Measurements from ENCODE around the gene SULT2B1. TPM values are rescaled to one million over a fixed set of nuclear protein-coding genes. Genes with fewer than 3 reads are reported as not detected.
A peak's percentile ranks its signal among the peaks of the same experiment; 100 is the strongest.

The SULT2B1 gene
- total RNA-seq, 4 donors from 2014 or later: 0.93 to 3.9 (median 1.0) TPM; not detected in 1

- no peak for ATAC-seq
- WGBS, 2 donors (ENCODE audit: low coverage in 1 of 2): 87 to 93% methylated on average over 4 to 5 of the region's 5 CpGs
- TF ChIP-seq CTCF (IDR thresholded peaks at IDR 0.05) (no peak), EP300 (IDR thresholded peaks at IDR 0.05) (no peak), POLR2AphosphoS5 (IDR thresholded peaks at IDR 0.05) (no peak), POLR2A (IDR thresholded peaks at IDR 0.05) (no peak)
- no peaks in the 10 kb centered on the region for H3K9me3 ChIP-seq
- no peaks in the 10 kb centered on the region for H3K36me3 ChIP-seq
- H3K4me3 ChIP-seq: no peak overlapping the region
- H3K27ac ChIP-seq: no peak overlapping the region
- H3K27me3 ChIP-seq: no peaks in the 10 kb centered on the region
- peaks cover 0 to 51% (median 23%) of the 10 kb centered on the region in 3 donors for H3K4me1 ChIP-seq
These were observed 90.9 kb downstream of the SULT2B1 start for GRCh38 chr19:48642862-48643261.

- no peak for ATAC-seq
- Histone ChIP-seq H3K36me3 (no peaks in the 10 kb centered on the region), H3K4me1 (peaks cover 0 to 40% (median 16%) of the 10 kb centered on the region in 3 donors), H3K9me3 (no peaks in the 10 kb centered on the region), H3K4me3 (peak overlapping the region in 1 of 2 donors; percentile 59), H3K27ac (peak overlapping the region in 3 of 4 donors; percentile 89 to 94 (median 93)), H3K27me3 (no peaks in the 10 kb centered on the region)
- no CpG with 5 or more reads among the region's 4 CpGs for WGBS, 2 donors (ENCODE audit: low coverage in 1 of 2)
- TF ChIP-seq POLR2AphosphoS5 (IDR thresholded peaks at IDR 0.05): no peak
- no peak for TF ChIP-seq EP300 (IDR thresholded peaks at IDR 0.05)
- TF ChIP-seq POLR2A (IDR thresholded peaks at IDR 0.05): no peak
- no peak for TF ChIP-seq CTCF (IDR thresholded peaks at IDR 0.05)
These were observed 92.4 kb downstream of the SULT2B1 start for GRCh38 chr19:48644355-48644754.

- Histone ChIP-seq H3K9me3 (no peaks in the 10 kb centered on the region), H3K4me3 (peak overlapping the region; percentile 59 to 80), H3K4me1 (peaks cover 0 to 34% (median 16%) of the 10 kb centered on the region in 3 donors), H3K27me3 (no peaks in the 10 kb centered on the region), H3K27ac (peak overlapping the region; percentile 87 to 94 (median 91)), H3K36me3 (no peaks in the 10 kb centered on the region)
- peak; percentile 78 for ATAC-seq
- no peak for TF ChIP-seq CTCF (IDR thresholded peaks at IDR 0.05)
- TF ChIP-seq POLR2AphosphoS5 (IDR thresholded peaks at IDR 0.05): no peak
- 3 to 10% methylated on average over 8 to 10 of the region's 25 CpGs for WGBS, 2 donors (ENCODE audit: low coverage in 1 of 2)
These were observed 93.1 kb downstream of the SULT2B1 start for GRCh38 chr19:48644839-48645619.

DNA sequence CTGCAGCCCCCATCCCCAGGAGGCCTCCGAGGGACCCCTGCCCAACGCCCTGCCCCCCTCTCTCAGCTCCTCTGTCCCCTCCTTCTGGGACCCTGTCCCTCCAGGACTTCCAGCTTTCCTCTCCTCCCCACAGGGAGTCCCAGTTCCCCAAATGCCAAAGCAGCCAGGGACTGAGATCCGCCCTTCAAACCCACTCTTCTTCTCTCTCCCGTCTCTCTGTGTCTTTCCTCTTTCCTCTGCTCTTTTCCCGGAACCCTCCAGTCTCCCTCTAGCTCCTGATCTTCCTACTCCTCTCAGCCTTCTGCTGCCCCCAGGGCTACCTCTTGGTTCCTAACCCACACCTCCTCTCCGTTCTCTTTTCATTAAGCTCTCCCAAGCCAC, 93.6 kb downstream of the SULT2B1 start:
- no peaks in the 10 kb centered on the region for H3K36me3 ChIP-seq
- H3K9me3 ChIP-seq: no peaks in the 10 kb centered on the region
- no peak for TF ChIP-seq POLR2A (IDR thresholded peaks at IDR 0.05)
- no peak for TF ChIP-seq POLR2AphosphoS5 (IDR thresholded peaks at IDR 0.05)
- WGBS, 2 donors (ENCODE audit: low coverage in 1 of 2): 0 to 2% methylated on average over 4 to 6 of the region's 6 CpGs
- no peaks in the 10 kb centered on the region for H3K27me3 ChIP-seq
- peaks cover 0 to 34% (median 16%) of the 10 kb centered on the region in 3 donors for H3K4me1 ChIP-seq
- H3K4me3 ChIP-seq: peak overlapping the region; percentile 59 to 80
- H3K27ac ChIP-seq: peak overlapping the region; percentile 87 to 94 (median 91)
- peak; percentile 1 for ATAC-seq

GRCh38 chr19:48646001-48646721, 94.2 kb downstream of the SULT2B1 start, which contains the start of gene CA11:
CA11 (minus strand) TSS chr19:48646187; CDS start chr19:48645632, 555 bp downstream.
- TF ChIP-seq EP300 (IDR thresholded peaks at IDR 0.05): no peak
- TF ChIP-seq POLR2AphosphoS5 (IDR thresholded peaks at IDR 0.05): no peak
- peak in 1 of 2 donors; percentile 37 for TF ChIP-seq POLR2A (IDR thresholded peaks at IDR 0.05)
- peak in 3 of 4 experiments; percentile 88 to 99 (median 88) for TF ChIP-seq CTCF (IDR thresholded peaks at IDR 0.05)
- no peaks in the 10 kb centered on the region for H3K36me3 ChIP-seq
- peak; percentile 93 for ATAC-seq
- H3K27me3 ChIP-seq: no peaks in the 10 kb centered on the region
- WGBS, 2 donors (ENCODE audit: low coverage in 1 of 2): 0% methylated on average over 6 to 7 of the region's 33 CpGs
- no peaks in the 10 kb centered on the region for H3K9me3 ChIP-seq
- H3K4me1 ChIP-seq: peaks cover 0 to 34% (median 16%) of the 10 kb centered on the region in 3 donors
- peak within 1 kb of the TSS; percentile 59 to 80 for H3K4me3 ChIP-seq
- peak within 1 kb of the TSS; percentile 87 to 94 (median 91) for H3K27ac ChIP-seq
